Neural crest cell (in vitro differentiated cells): ENCODE results near the gene TTLL3. TPM values are rescaled to one million over a fixed set of nuclear protein-coding genes. Genes with fewer than 3 reads are reported as not detected.
"Not testable (repeated sequence)": the region's sequence is repeated elsewhere in the genome, so short reads cannot be mapped to it uniquely, and the experiment has no call there.

Experiments
- DNase-seq: peaks from one replicate; pipeline ENCODE4 v3.0.0; 2021; ENCODE audit warnings: low read depth, mixed read lengths, low spot score
- H3K27ac Mint-ChIP-seq: one replicate; pipeline ENCODE4 v1.8.0; 2021; ENCODE audit warnings: mild to moderate bottlenecking, mixed read lengths; ENCODE audit not compliant: unreplicated experiment
- H3K27me3 Mint-ChIP-seq: 2 replicates; pipeline ENCODE4 v1.8.0; 2021; ENCODE audit warnings: low read depth, mild to moderate bottlenecking, mixed read lengths
- H3K36me3 Mint-ChIP-seq: 2 replicates; pipeline ENCODE4 v1.8.0; 2021; ENCODE audit warnings: low read depth, mild to moderate bottlenecking, mixed read lengths
- H3K4me1 Mint-ChIP-seq: 2 replicates; pipeline ENCODE4 v1.8.0; 2021; ENCODE audit warnings: mixed read lengths
- H3K4me3 Mint-ChIP-seq: one replicate; pipeline ENCODE4 v1.8.0; 2021; ENCODE audit warnings: mild to moderate bottlenecking, mixed read lengths
- H3K9me3 Mint-ChIP-seq: 2 replicates; pipeline ENCODE4 v1.8.0; 2021; ENCODE audit warnings: mixed read lengths
- total RNA-seq: library from RNA; stranded (reverse); gene quantifications from 2 replicates; pipeline ENCODE4 v1.2.1, GENCODE V29; 2021
- TF ChIP-seq, protein P1 (sequence below): fragments of 200-600 bp; sonication (generic); conservative IDR thresholded peaks from 2 replicates; pipeline ENCODE4 v1.5.0; 2021; ENCODE audit warnings: antibody characterized with exemption, mild to moderate bottlenecking

Gene TTLL3
- total RNA-seq, 1 donor from 2014 or later: 28.3 TPM

DNA sequence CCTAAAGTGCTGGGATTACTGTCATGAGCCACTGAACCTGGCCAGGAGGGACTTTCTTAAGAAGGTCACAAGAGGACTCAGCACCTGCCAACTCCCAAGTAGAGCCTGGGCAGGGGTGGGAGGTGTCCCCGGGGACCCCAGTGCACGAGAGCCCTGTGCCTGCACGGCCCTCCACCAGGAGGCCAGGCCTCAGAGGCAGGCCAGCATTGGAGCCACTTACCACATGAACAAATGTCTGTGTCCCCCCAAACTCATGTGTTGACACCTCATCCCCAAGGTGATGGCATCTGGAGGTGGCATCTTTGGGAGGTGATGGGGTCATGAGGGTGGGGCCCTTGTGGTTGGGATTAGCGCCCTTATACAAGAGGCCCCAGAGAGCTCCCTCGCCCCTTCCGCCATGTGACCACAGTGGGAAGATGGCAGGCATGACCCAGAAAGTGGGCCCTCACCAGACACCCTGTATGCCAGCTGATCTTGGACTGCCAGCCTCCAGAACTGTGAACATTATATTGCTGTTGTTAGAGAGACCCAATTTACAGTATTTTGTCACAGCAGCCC, 36.9 kb downstream of the TTLL3 start:
- no peak for DNase-seq
- peaks cover 37% of the 10 kb centered on the region for H3K4me1 Mint-ChIP-seq
- no peak overlapping the region for H3K27ac Mint-ChIP-seq
- H3K4me3 Mint-ChIP-seq: no peak overlapping the region
- no peaks in the 10 kb centered on the region for H3K9me3 Mint-ChIP-seq
- H3K27me3 Mint-ChIP-seq: no peaks in the 10 kb centered on the region
- TF ChIP-seq, protein P1, sequence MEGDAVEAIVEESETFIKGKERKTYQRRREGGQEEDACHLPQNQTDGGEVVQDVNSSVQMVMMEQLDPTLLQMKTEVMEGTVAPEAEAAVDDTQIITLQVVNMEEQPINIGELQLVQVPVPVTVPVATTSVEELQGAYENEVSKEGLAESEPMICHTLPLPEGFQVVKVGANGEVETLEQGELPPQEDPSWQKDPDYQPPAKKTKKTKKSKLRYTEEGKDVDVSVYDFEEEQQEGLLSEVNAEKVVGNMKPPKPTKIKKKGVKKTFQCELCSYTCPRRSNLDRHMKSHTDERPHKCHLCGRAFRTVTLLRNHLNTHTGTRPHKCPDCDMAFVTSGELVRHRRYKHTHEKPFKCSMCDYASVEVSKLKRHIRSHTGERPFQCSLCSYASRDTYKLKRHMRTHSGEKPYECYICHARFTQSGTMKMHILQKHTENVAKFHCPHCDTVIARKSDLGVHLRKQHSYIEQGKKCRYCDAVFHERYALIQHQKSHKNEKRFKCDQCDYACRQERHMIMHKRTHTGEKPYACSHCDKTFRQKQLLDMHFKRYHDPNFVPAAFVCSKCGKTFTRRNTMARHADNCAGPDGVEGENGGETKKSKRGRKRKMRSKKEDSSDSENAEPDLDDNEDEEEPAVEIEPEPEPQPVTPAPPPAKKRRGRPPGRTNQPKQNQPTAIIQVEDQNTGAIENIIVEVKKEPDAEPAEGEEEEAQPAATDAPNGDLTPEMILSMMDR: no peak
- peaks cover 5% of the 10 kb centered on the region for H3K36me3 Mint-ChIP-seq

DNA sequence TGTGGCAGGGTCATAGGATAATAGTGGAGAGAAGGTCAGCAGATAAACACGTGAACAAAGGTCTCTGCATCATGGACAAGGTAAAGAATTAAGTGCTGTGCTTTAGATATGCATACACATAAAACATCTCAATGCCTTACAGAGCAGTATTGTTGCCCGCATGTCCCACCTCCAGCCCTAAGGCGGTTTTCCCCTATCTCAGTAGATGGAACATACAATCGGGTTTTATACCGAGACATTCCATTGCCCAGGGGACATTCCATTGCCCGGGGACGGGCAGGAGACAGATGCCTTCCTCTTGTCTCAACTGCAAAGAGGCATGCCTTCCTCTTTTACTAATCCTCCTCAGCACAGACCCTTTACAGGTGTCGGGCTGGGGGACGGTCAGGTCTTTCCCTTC, 37.8 kb downstream of the TTLL3 start:
- not testable (repeated sequence) for H3K9me3 Mint-ChIP-seq, H3K27ac Mint-ChIP-seq

DNA sequence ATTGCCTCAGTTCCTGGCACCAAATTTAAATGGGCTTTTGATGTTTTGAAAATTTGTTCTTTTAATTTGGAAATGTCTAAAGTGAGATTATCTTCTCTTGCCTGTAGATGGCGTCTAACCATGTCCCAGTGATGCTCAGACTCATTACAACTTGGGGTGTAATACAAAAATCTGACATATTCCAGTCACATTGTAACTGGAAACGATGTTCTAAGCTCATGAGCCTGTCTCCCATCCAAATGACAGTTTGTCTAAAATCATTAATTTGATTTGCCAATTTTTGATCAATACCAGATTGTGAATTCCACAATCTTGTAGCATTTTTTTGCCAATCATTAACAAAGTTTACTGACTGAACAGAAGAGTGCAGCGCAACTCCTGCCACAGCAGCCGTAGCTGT, 38.8 kb downstream of the TTLL3 start:
- Mint-ChIP-seq H3K4me1 (peaks cover 22% of the 10 kb centered on the region), H3K4me3 (peak overlapping the region; percentile 48)
- DNase-seq, H3K36me3 Mint-ChIP-seq, H3K27ac Mint-ChIP-seq, H3K9me3 Mint-ChIP-seq, H3K27me3 Mint-ChIP-seq: not testable (repeated sequence)
- TF ChIP-seq, protein P1: peak; percentile 69

More for the DNA sequence above, 37.8 kb downstream of the TTLL3 start:
- not testable (repeated sequence) for H3K36me3 Mint-ChIP-seq, H3K4me3 Mint-ChIP-seq, DNase-seq, H3K27me3 Mint-ChIP-seq
- H3K4me1 Mint-ChIP-seq: peaks cover 30% of the 10 kb centered on the region

DNA sequence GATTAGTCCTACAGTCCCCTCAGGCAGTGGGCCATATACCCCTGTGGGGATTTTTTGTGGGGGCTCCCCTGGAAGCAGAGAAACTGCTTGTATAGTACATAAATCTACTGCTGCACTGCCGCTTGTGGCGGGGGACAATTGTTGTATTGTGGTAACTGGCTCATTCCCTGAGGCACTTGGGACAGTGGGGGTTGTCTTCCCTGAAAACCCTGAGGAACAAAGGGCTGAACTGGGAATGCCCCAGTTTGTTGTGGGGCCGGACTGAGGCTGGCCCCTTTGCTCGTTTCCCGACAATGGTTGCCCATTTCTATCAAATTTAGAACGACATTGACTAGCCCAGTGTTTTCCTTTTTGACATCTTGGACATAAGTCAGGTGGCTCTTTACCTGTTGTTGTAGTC, 41.3 kb downstream of the TTLL3 start:
- H3K9me3 Mint-ChIP-seq, H3K36me3 Mint-ChIP-seq, H3K27me3 Mint-ChIP-seq, DNase-seq, H3K27ac Mint-ChIP-seq: not testable (repeated sequence)
- H3K4me1 Mint-ChIP-seq: peaks cover 18% of the 10 kb centered on the region
- H3K4me3 Mint-ChIP-seq: peak overlapping the region; percentile 10

DNA sequence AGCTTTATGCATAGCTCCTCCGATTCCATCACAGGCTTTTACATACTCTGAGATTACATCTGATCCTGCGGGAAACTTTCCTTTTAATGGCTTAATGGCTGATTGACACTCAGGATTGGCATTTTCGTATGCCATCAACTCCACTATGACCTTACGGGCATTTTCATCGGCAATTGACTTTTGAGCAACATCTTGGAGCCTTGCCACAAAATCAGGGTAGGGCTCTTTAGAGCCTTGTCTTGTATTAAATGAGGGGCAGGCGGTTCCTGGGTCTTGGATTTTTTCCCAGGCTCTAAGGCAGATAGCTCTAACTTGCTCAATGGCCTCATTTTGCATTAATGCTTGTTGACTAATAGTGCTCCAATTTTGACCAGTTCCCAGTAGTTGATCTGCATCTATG, 41.9 kb downstream of the TTLL3 start:
- not testable (repeated sequence) for H3K27ac Mint-ChIP-seq, H3K9me3 Mint-ChIP-seq, H3K4me3 Mint-ChIP-seq, DNase-seq, H3K27me3 Mint-ChIP-seq, H3K36me3 Mint-ChIP-seq
- H3K4me1 Mint-ChIP-seq: peaks cover 18% of the 10 kb centered on the region

DNA sequence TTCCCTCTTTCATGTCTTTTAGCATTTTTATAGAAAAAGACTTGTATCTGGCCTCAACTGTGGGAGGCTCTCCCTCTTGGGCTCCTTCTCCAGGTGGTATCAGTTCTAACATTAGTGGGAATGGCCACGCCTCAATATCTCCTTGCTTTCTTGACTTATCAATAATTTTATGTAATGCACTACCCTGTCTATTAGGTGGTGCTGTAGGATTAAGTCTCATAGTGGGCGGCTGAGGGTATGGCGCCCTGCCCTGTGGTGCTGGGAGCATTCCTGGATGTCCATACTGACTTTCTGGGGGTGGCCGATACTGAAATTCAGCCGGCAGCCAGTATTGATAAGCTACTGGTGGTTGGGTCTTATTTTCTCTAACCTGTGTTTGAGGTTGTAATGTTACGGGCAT, 42.5 kb downstream of the TTLL3 start:
- Mint-ChIP-seq H3K4me3 (no peak overlapping the region), H3K4me1 (peaks cover 18% of the 10 kb centered on the region), H3K27ac (no peak overlapping the region), H3K36me3 (no peaks in the 10 kb centered on the region), H3K27me3 (no peaks in the 10 kb centered on the region), H3K9me3 (no peaks in the 10 kb centered on the region)
- TF ChIP-seq, protein P1: no peak
- no peak for DNase-seq

DNA sequence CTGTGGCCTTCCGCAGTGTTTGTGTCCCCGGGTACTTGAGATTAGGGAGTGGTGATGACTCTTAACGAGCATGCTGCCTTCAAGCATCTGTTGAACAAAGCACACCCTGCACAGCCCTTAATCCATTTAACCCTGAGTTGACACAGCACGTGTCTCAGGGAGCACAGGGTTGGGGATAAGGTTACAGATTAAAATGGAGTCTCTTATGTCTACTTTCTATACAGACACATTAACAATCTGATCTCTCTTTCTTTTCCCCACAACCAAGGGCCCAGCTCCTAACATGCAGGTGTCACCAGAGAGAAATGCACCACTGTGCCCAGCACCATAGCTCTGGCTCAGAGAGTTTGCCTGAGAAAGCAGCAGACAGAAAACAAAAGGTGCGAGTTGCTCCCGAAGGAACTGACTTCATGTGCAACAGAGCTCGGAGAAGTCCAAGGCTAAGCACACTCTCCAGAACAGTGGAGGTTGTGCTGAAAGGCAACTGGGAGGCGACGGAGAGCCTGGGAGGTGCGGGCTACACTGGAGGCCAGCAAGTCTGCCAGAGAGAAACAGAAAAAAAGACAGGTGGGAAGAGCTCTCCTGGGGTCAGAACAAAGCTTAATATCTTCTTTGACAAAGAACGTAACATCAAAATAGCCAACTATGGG, 44.4 kb downstream of the TTLL3 start:
- not testable (repeated sequence) for H3K27ac Mint-ChIP-seq, DNase-seq, H3K36me3 Mint-ChIP-seq

More for the DNA sequence above, 44.4 kb downstream of the TTLL3 start:
- peaks cover 21% of the 10 kb centered on the region for H3K4me1 Mint-ChIP-seq
- H3K4me3 Mint-ChIP-seq, H3K9me3 Mint-ChIP-seq, H3K27me3 Mint-ChIP-seq: not testable (repeated sequence)
